Left ventricle myocardium inferior (tissue), 1 donor: ENCODE measurements around the gene LGSN. TPM values are rescaled to one million over a fixed set of nuclear protein-coding genes. Genes with fewer than 3 reads are reported as not detected.
"Not testable (repeated sequence)": the region's sequence is repeated elsewhere in the genome, so short reads cannot be mapped to it uniquely, and the experiment has no call there.

ENCODE experiments used
- DNase-seq: peaks from one replicate; pipeline ENCODE4 v3.0.0-alpha.2; 2020
- H3K27ac ChIP-seq: fragments of 200-600 bp; replicated peaks from 2 replicates; pipeline ENCODE4 v1.8.0; 2021
- H3K27me3 ChIP-seq: fragments of 200-600 bp; 2 replicates; pipeline ENCODE4 v1.8.0; 2021; ENCODE audit warnings: low read depth
- H3K36me3 ChIP-seq: fragments of 200-600 bp; 2 replicates; pipeline ENCODE4 v1.8.0; 2021
- H3K4me1 ChIP-seq: fragments of 200-600 bp; 2 replicates; pipeline ENCODE4 v1.8.0; 2021
- H3K4me3 ChIP-seq: fragments of 200-600 bp; 2 replicates; pipeline ENCODE4 v1.8.0; 2021; ENCODE audit warnings: mild to moderate bottlenecking, moderate library complexity
- H3K9me3 ChIP-seq: fragments of 200-600 bp; replicated peaks from 2 replicates; pipeline ENCODE4 v1.8.0; 2021
- intact Hi-C: fragments of 100-400 bp; cut with micrococcal nuclease; formaldehyde crosslinking; loops from one replicate; pipeline ENCODE4 v1.11.0; 2022
- long read RNA-seq: library from polyadenylated mRNA; unstranded; transcript quantifications from one replicate; pipeline ENCODE4 v2.0.0, GENCODE V29; 2021
- total RNA-seq: library from RNA; stranded (reverse); fragmentation: NEBNext Ultra II Directional; extraction: Animal tissue kit (Norgen Biotek cat#: 25700); gene quantifications from one replicate; pipeline ENCODE4 v1.2.1, GENCODE V29; 2021
- TF ChIP-seq, protein P1 (sequence below): fragments of 200-600 bp; IDR thresholded peaks from 2 replicates; pipeline ENCODE4 v1.8.0; 2021; ENCODE audit warnings: antibody characterized with exemption, mild to moderate bottlenecking, borderline replicate concordance
- donor health status: DM: no; HTN: yes; CAD: no; lungs with severe emphysema.

Gene LGSN
- not detected for total RNA-seq
- long read RNA-seq, result 0 reads

DNA sequence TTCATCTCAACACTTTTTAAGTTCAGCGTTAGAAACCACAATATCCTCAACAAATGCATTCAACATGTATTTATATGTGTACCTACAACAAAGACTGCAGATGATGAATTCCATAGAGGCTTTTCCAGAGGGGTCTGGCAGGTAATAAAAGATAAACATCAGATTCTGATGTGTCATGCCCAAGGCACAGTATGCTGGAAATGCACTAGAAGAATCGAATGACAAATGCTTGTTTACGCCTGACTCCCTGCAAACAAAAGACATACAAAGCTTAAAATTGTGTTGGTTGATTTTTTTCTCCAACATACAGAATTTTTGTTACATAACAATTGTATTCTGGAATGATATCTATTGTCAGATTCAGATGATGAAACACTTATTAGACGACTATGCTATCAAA is at the start of gene LGSN:
TSS of gene LGSN (minus strand) at position 45 of the 400 bp plus-strand sequence. CDS start at position 5, 40 bp downstream.
- Histone ChIP-seq H3K27me3 (peaks cover 10% of the 10 kb centered on the region), H3K4me1 (no peaks in the 10 kb centered on the region), H3K9me3 (no peaks in the 10 kb centered on the region), H3K27ac (no peak within 1 kb of the TSS), H3K4me3 (no peak within 1 kb of the TSS), H3K36me3 (no peaks in the 10 kb centered on the region)
- intact Hi-C loops, result no loop called here
- TF ChIP-seq, protein P1, sequence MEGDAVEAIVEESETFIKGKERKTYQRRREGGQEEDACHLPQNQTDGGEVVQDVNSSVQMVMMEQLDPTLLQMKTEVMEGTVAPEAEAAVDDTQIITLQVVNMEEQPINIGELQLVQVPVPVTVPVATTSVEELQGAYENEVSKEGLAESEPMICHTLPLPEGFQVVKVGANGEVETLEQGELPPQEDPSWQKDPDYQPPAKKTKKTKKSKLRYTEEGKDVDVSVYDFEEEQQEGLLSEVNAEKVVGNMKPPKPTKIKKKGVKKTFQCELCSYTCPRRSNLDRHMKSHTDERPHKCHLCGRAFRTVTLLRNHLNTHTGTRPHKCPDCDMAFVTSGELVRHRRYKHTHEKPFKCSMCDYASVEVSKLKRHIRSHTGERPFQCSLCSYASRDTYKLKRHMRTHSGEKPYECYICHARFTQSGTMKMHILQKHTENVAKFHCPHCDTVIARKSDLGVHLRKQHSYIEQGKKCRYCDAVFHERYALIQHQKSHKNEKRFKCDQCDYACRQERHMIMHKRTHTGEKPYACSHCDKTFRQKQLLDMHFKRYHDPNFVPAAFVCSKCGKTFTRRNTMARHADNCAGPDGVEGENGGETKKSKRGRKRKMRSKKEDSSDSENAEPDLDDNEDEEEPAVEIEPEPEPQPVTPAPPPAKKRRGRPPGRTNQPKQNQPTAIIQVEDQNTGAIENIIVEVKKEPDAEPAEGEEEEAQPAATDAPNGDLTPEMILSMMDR, result no peak
- DNase-seq, result no peak

DNA sequence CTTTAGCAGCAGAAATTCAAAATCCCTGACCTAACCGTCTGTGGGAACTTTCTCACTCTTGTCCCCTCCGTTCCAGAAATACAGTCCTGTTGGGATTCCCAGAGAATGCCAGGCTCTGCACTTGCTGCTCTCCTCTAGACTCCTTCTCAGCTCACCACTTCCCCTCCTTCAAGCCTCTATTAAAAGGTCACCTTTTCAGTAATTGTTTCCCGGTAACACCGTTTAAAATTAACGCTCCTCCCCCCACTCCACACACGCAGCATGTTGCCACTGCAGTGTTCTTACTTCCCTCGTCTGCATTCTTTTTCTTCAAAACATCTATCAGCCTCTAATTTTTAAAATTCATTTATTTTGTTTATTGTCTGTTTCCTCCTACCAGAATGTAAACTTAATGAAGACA is 48.6 kb upstream of the LGSN start:
- Histone ChIP-seq H3K27ac (no peak overlapping the region), H3K36me3 (no peaks in the 10 kb centered on the region), H3K4me1 (peaks cover 4% of the 10 kb centered on the region), H3K4me3 (no peak overlapping the region), H3K27me3 (no peaks in the 10 kb centered on the region), H3K9me3 (no peaks in the 10 kb centered on the region)
- DNase-seq, result no peak
- intact Hi-C loops, result no loop called here
- TF ChIP-seq, protein P1, result no peak

DNA sequence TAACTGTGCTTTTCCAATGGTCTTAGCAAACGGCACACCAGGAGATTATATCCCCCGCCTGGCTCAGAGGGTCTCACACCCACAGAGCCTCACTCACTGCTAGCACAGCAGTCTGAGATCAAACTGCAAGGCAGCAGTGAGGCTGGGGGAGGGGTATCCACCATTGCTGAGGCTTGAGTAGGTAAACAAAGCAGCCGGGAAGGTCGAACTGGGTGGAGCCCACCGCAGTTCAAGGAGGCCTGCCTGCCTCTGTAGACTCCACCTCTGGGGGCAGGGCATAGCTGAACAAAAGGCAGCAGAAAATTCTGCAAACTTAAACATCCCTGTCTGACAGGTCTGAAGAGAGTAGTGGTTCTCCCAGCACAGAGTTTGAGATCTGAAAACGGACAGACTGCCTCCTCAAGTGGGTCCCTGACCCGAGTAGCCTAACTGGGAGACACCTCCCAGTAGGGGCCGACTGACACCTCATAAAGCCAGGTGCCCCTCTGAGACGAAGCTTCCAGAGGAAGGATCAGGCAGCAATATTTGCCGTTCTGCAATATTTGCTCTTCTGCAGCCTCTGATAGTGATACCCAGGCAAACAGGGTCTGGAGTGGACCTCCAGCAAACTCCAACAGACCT is 42.8 kb upstream of the LGSN start:
- H3K4me3 ChIP-seq, DNase-seq, H3K36me3 ChIP-seq, H3K27ac ChIP-seq, intact Hi-C loops, H3K4me1 ChIP-seq, H3K27me3 ChIP-seq: not testable (repeated sequence)
- H3K9me3 ChIP-seq, result peaks cover 15% of the 10 kb centered on the region

DNA sequence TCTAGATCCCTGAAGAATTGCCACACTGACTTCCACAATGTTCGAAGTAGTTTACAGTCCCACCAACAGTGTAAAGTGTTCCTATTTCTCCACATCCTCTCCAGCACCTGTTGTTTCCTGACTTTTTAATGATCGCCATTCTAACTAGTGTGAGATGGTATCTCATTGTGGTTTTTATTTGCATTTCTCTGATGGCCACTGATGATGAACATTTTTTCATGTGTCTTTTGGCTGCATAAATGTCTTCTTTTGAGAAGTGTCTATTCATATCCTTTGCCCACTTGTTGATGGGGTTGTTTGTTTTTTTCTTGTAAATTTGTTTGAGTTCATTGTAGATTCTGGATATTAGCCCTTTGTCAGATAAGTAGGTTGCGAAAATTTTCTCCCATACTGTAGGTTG is 37.6 kb upstream of the LGSN start:
- H3K4me1 ChIP-seq, H3K27me3 ChIP-seq, H3K4me3 ChIP-seq, DNase-seq, intact Hi-C loops, H3K27ac ChIP-seq, H3K36me3 ChIP-seq: not testable (repeated sequence)
- H3K9me3 ChIP-seq, result peaks cover 14% of the 10 kb centered on the region

- Histone ChIP-seq H3K4me1 (peaks cover 6% of the 10 kb centered on the region), H3K27me3 (no peaks in the 10 kb centered on the region), H3K9me3 (peaks cover 4% of the 10 kb centered on the region), H3K36me3 (no peaks in the 10 kb centered on the region), H3K4me3 (no peak overlapping the region), H3K27ac (no peak overlapping the region)
- TF ChIP-seq, protein P1, result no peak
- no peak for DNase-seq
- intact Hi-C loops, result no loop called here
Measured at GRCh38 chr6:63355632-63356031, 35.8 kb upstream of the LGSN start.

DNA sequence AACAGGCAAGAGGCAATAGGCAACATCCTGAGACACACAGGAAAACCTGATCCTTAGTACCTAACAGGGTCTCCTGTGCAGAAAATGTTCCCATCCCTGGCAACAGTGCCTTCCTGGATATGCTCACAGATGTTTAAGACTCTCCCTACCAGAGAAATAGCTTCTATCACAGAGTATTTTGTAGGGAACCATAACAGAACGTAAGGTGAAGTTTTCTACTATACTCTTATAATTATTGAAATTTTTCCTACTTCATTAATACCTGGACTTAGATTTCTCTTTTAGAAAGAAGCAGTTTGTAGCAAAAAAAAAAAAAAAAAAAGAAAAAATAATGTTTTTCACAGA is 33.5 kb upstream of the LGSN start:
- no peaks in the 10 kb centered on the region for H3K9me3 ChIP-seq
- no peaks in the 10 kb centered on the region for H3K27me3 ChIP-seq
- TF ChIP-seq, protein P1, result no peak
- DNase-seq, result no peak
- peak overlapping the region; percentile 40 for H3K27ac ChIP-seq
- no peak overlapping the region for H3K4me3 ChIP-seq
- intact Hi-C loops, result loop anchor here (5.0 kb wide), 1 partner anchor 409 kb away; no protein-coding TSS in a partner anchor
- H3K36me3 ChIP-seq, result no peaks in the 10 kb centered on the region
- H3K4me1 ChIP-seq, result peaks cover 6% of the 10 kb centered on the region
